Ovary (tissue), 9 donors: ENCODE measurements around the gene TSFM. TPM values are rescaled to one million over a fixed set of nuclear protein-coding genes. Genes with fewer than 3 reads are reported as not detected.
A peak's percentile ranks its signal among the peaks of the same experiment; 100 is the strongest.

ENCODE experiments used
- DNase-seq, 5 donors: peaks; one replicate each; pipeline ENCODE4 v3.0.0-alpha.2; 2019 to 2020
- H3K27ac ChIP-seq, 2 donors: fragments of 200-600 bp; one replicate each; pipeline versions ENCODE4 v1.5.1 to v1.8.0; 2019 to 2022
- H3K27me3 ChIP-seq: fragments of 200-600 bp; one replicate; pipeline ENCODE4 v1.8.0; 2022
- H3K36me3 ChIP-seq: fragments of 200-600 bp; sonication (generic); one replicate; pipeline ENCODE4 v1.5.1; 2019
- H3K4me1 ChIP-seq: one replicate; pipeline ENCODE4 v1.8.1; 2013; ENCODE audit warnings: mild to moderate bottlenecking, moderate library complexity; ENCODE audit not compliant: insufficient read depth
- H3K4me3 ChIP-seq: fragments of 200-600 bp; sonication (generic); one replicate; pipeline ENCODE4 v1.5.1; 2017
- H3K9me3 ChIP-seq, 2 donors: fragments of 200-600 bp in 1 of 2; sonication (generic) in 1 of 2; one replicate each; pipeline versions ENCODE4 v1.5.1 to v1.8.1; 2013 to 2019; ENCODE audit warnings: mild to moderate bottlenecking in 1 of 2, moderate library complexity in 1 of 2
- EP300 ChIP-seq: sonication (generic); formaldehyde crosslinking; IDR thresholded peaks from one replicate; pipeline ENCODE4 v1.6.1; 2017; ENCODE audit warnings: antibody characterized with exemption
- POLR2A ChIP-seq: fragments of 450-650 bp; IDR thresholded peaks from one replicate; pipeline ENCODE4 v1.6.1; 2017; ENCODE audit warnings: antibody characterized with exemption, mild to moderate bottlenecking, moderate library complexity
- WGBS, 3 donors: extraction: QIAGEN DNeasy Blood & Tissue Kit in 1 of 3; methylation state at CpG; one replicate each; pipeline versions ENCODE4 v1.1.5 to v1.1.7; 2013 to 2017; 5-methylcytosine and 5-hydroxymethylcytosine counted together
- intact Hi-C, 4 donors: fragments of 100-400 bp; cut with DNase I; formaldehyde crosslinking; loops; one replicate each; pipeline versions ENCODE4 v1.11.0 to v1.15.1; 2022 to 2023
- polyA plus RNA-seq, 2 donors: library from polyadenylated mRNA; stranded (reverse); fragments of 200-250 nt in 1 of 2; fragments of 350-450 nt in 1 of 2; fragmentation: Illumina TruSeq in 1 of 2; extraction: RNeasy Lipid Tissue Mini Kit (QIAGEN cat#74804) in 1 of 2; gene quantifications; one replicate each; pipeline ENCODE4 v1.2.3, GENCODE V29; 2013 to 2014
- total RNA-seq, 7 donors: library from RNA; depleted of rRNA in 2 of 7; stranded (reverse); fragments of >200 nt in 2 of 7; fragmentation: NEBNext Ultra II Directional in 3 of 7; extraction: Animal tissue kit (Norgen Biotek cat#: 25700) in 3 of 7; gene quantifications; one replicate each; pipeline versions ENCODE4 v1.1.0 to v1.2.4, GENCODE V29; 2016 to 2023
- TF ChIP-seq, protein P1 (sequence below), 3 donors: fragments of 450-650 bp in 2 of 3; fragments of 200-600 bp in 1 of 3; IDR thresholded peaks; one replicate each; pipeline versions ENCODE4 v1.5.1 to v1.8.0; 2016 to 2022; ENCODE audit warnings: antibody characterized with exemption in 3 of 3, mild to moderate bottlenecking in 1 of 3
- donor health status: DM: no; HTN: no; CAD: no; lungs with moderate emphysema.
- donor health status: DM: no; HTN: no; CAD: no.
- donor health status: Bipolar disorder and iron deficiency.
- donor health status: DM: yes; HTN: yes; CAD: no.
- donor health status: DM: no; HTN: no; CAD: no.
- donor health status: DM: yes; HTN: yes; CAD: no.

The TSFM gene
- total and polyA plus RNA-seq, 9 donors, result 13.2 to 28.1 (median 20.1) TPM

DNA sequence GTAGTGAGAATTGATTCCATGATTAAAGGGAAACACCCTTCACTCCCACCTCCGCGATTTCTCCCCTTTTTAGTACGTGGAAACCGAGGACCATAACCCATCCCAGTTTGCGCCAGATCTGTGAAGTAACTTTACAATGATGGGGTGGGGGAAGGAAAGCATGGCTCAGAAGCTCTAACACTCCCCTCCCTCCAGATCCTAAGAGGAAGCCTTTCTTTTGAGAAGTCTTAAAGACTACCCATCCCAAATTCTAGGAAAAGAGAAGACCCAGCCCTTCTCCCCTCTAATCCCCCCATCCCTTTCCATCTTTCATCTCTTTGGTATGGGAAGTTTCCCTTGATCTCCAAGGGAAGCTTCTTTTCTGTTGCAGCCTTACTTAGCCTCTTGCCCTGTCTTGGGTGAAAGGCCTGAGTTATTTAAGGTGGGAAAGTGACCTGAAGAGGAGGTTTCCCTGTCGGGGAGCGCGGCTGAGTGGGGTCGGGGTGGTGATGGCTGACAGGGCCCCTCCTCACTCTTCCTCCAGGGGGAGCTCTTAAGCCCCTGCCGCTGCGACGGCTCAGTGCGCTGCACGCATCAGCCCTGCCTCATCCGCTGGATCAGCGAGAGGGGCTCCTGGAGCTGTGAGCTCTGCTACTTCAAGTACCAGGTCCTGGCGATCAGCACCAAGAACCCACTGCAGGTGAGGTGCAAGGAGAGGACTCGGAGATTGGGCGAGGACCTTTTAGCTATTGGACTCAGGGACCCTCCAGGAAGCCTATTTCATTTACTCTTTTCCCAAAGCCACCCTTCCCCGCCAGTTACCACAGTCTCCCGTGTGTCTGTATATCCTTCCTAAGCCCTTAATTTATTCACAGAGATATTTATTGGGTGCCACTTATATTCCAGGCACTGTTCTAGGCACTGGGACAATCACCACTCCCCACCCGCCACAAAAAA, 25.9 kb upstream of the TSFM start:
- peak overlapping the region; percentile 69 for H3K4me3 ChIP-seq
- DNase-seq, result no peak
- 76 to 81% (median 77%) methylated on average over 22 of the region's 22 CpGs for WGBS, 3 donors
- no peaks in the 10 kb centered on the region for H3K36me3 ChIP-seq
- TF ChIP-seq POLR2A, result no peak
- no peak for TF ChIP-seq EP300
- peaks cover 6% of the 10 kb centered on the region for H3K4me1 ChIP-seq
- intact Hi-C loops, result no loop called here
- H3K27me3 ChIP-seq, result no peaks in the 10 kb centered on the region
- peaks cover 0 to 10% of the 10 kb centered on the region in 2 donors for H3K9me3 ChIP-seq
- no peak overlapping the region for H3K27ac ChIP-seq

DNA sequence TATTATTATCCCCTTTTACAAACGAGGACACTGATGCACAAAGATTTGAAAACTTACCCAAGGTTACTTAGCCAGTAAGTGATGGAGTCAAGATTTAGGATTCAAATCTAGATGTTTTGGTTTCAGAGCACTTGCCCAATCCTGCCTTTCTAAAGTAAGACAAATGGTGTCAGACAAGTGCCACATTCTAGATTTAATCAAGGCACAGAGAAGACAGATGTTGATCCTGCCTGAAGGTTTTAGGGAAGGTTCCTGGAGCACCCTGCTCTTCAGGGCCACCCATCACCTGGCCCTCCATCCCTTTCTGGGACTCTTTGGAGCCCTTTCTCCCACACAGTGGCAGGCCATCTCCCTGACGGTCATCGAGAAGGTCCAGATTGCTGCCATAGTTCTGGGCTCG, 24.8 kb upstream of the TSFM start:
- TF ChIP-seq POLR2A (no peak), EP300 (no peak)
- TF ChIP-seq, protein P1, sequence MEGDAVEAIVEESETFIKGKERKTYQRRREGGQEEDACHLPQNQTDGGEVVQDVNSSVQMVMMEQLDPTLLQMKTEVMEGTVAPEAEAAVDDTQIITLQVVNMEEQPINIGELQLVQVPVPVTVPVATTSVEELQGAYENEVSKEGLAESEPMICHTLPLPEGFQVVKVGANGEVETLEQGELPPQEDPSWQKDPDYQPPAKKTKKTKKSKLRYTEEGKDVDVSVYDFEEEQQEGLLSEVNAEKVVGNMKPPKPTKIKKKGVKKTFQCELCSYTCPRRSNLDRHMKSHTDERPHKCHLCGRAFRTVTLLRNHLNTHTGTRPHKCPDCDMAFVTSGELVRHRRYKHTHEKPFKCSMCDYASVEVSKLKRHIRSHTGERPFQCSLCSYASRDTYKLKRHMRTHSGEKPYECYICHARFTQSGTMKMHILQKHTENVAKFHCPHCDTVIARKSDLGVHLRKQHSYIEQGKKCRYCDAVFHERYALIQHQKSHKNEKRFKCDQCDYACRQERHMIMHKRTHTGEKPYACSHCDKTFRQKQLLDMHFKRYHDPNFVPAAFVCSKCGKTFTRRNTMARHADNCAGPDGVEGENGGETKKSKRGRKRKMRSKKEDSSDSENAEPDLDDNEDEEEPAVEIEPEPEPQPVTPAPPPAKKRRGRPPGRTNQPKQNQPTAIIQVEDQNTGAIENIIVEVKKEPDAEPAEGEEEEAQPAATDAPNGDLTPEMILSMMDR (IDR thresholded peaks at IDR 0.05), result no peak
- no peak for DNase-seq
- H3K4me1 ChIP-seq, result peaks cover 6% of the 10 kb centered on the region
- WGBS, 3 donors, result 92 to 95% (median 94%) methylated on average over 4 of the region's 4 CpGs
- H3K4me3 ChIP-seq, result no peak overlapping the region
- H3K9me3 ChIP-seq, result peaks cover 0 to 10% of the 10 kb centered on the region in 2 donors
- intact Hi-C loops, result no loop called here
- no peak overlapping the region for H3K27ac ChIP-seq
- no peaks in the 10 kb centered on the region for H3K36me3 ChIP-seq
- no peaks in the 10 kb centered on the region for H3K27me3 ChIP-seq

DNA sequence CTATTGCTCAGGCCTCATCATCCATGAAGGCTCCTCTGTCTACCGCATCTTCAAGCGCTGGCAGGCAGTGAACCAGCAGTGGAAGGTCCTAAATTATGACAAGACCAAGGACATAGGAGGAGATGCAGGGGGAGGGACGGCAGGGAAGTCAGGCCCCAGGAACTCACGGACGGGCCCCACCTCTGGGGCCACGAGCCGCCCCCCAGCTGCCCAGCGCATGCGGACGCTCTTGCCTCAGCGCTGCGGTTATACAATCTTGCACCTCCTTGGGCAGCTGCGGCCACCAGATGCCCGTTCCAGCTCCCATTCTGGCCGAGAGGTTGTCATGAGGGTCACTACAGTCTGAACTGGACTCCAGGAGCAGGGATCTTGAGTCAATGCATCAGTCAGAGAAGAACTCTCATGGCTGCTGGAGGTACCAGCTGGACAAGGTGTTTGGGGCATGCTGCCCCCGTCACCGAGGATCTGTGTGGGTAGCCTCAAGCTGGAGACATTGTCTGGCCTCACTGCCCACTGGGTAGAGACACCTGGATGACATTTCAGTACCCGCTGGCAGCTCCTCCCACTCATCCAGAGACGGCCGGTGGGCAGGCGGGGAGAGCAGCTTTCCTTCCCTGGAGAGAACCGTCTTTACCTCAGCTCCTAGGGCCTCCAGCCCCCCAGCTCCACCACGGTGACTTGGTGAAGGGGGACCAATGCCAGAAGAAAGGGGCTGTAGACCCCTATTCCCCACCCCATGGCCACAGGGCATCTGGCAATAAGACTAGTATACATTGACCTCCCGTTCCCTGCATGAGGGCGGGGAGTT, 23.8 kb upstream of the TSFM start:
- Histone ChIP-seq H3K27ac (no peak overlapping the region), H3K9me3 (peaks cover 0 to 10% of the 10 kb centered on the region in 2 donors), H3K27me3 (no peaks in the 10 kb centered on the region), H3K4me3 (no peak overlapping the region), H3K4me1 (peaks cover 6% of the 10 kb centered on the region), H3K36me3 (no peaks in the 10 kb centered on the region)
- no peak for DNase-seq
- intact Hi-C loops, result no loop called here
- TF ChIP-seq, protein P1 (IDR thresholded peaks at IDR 0.05), result no peak
- TF ChIP-seq EP300 (no peak), POLR2A (no peak)
- WGBS, 3 donors, result 90 to 93% (median 92%) methylated on average over 23 to 25 of the region's 25 CpGs

DNA sequence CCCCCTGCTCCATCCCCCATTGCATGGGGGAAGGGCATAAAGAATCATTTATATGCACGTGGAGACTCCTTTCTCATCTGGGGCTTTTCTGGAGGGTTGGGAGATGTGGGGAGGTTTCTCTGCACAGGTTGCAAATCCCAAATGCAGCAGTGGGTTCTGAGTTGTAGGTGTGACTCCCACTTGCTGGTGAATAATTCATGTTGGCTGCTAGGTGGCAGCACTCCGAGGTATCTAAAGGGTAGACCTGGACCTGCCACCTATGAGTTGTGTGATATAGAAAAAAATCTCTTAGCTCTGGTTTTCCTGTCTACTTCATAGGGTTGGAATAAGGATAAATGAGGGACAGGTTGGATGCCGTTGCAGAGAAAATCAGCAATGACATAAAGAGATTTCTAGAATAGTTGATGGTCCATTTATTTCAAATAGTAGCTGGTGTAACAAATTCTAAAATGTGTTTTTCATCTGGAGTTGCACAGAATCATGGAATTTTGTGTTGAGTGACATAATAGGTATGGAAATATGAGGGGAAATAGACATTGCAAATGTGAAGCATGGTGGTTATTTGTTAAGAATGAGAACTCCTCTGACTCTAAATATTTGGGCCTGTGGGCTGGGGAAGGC, 23.1 kb upstream of the TSFM start:
- no peak for DNase-seq
- Histone ChIP-seq H3K4me1 (peaks cover 6% of the 10 kb centered on the region), H3K9me3 (peaks cover 0 to 10% of the 10 kb centered on the region in 2 donors), H3K27me3 (no peaks in the 10 kb centered on the region), H3K4me3 (no peak overlapping the region), H3K36me3 (no peaks in the 10 kb centered on the region), H3K27ac (no peak overlapping the region)
- 44 to 47% (median 46%) methylated on average over 3 of the region's 3 CpGs for WGBS, 3 donors
- intact Hi-C loops, result no loop called here
- TF ChIP-seq POLR2A (no peak), EP300 (no peak)
- TF ChIP-seq, protein P1 (IDR thresholded peaks at IDR 0.05), result no peak
